Loucy (cell line): Measurements from ENCODE around the gene MAP3K21.

ENCODE experiments used
- H2AFZ ChIP-seq: fragments of 200-600 bp; sonication (generic); 2 replicates; pipeline ENCODE4 v1.6.0; 2016; ENCODE audit warnings: antibody characterized with exemption, mild to moderate bottlenecking, low read length, moderate library complexity
- H3F3A ChIP-seq: fragments of 200-600 bp; 2 replicates; pipeline ENCODE4 v1.6.0; 2016; ENCODE audit warnings: antibody characterized with exemption, low read depth, mild to moderate bottlenecking
- H3K27me3 ChIP-seq: fragments of 200-600 bp; sonication (generic); 2 replicates; pipeline ENCODE4 v1.6.1; 2014; ENCODE audit warnings: low read length, mild to moderate bottlenecking; ENCODE audit not compliant: insufficient read depth, poor library complexity, severe bottlenecking
- H3K36me3 ChIP-seq: fragments of 200-600 bp; sonication (generic); 2 replicates; pipeline ENCODE4 v1.6.1; 2016; ENCODE audit warnings: low read length; ENCODE audit not compliant: insufficient read depth
- H3K4me1 ChIP-seq: fragments of 200-600 bp; sonication (generic); 2 replicates; pipeline ENCODE4 v1.5.1; 2014; ENCODE audit warnings: low read length, mild to moderate bottlenecking; ENCODE audit not compliant: insufficient read depth, poor library complexity, severe bottlenecking
- H3K4me2 ChIP-seq: fragments of 200-600 bp; sonication (generic); 2 replicates; pipeline ENCODE4 v1.6.0; 2014; ENCODE audit warnings: antibody characterized with exemption, low read length, low read depth, mild to moderate bottlenecking; ENCODE audit not compliant: poor library complexity, severe bottlenecking
- H3K4me3 ChIP-seq: fragments of 200-600 bp; sonication (generic); 2 replicates; pipeline ENCODE4 v1.5.1; 2014; ENCODE audit warnings: low read length, mild to moderate bottlenecking, mixed read lengths; ENCODE audit not compliant: poor library complexity, severe bottlenecking
- H3K79me2 ChIP-seq: fragments of 200-600 bp; sonication (generic); 2 replicates; pipeline ENCODE4 v1.6.1; 2014; ENCODE audit warnings: low read length; ENCODE audit not compliant: insufficient read depth
- H3K9ac ChIP-seq: fragments of 200-600 bp; sonication (generic); 2 replicates; pipeline ENCODE4 v1.6.0; 2014; ENCODE audit warnings: mild to moderate bottlenecking, low read depth, low read length, moderate library complexity; ENCODE audit not compliant: poor library complexity, severe bottlenecking
- H3K9me2 ChIP-seq: fragments of 200-600 bp; sonication (generic); replicated peaks from 2 replicates; pipeline ENCODE4 v1.6.1; 2016; ENCODE audit warnings: low read depth, low read length, mixed read lengths
- H3K9me3 ChIP-seq: fragments of 200-600 bp; sonication (generic); 2 replicates; pipeline ENCODE4 v1.6.1; 2014; ENCODE audit warnings: mild to moderate bottlenecking, antibody characterized with exemption, low read length, low read depth; ENCODE audit not compliant: insufficient read depth
- H4K20me1 ChIP-seq: fragments of 200-600 bp; sonication (generic); 2 replicates; pipeline ENCODE4 v1.6.0; 2014; ENCODE audit warnings: antibody characterized with exemption, low read length, mild to moderate bottlenecking; ENCODE audit not compliant: insufficient read depth, poor library complexity, severe bottlenecking
- CTCF ChIP-seq: fragments of 200-600 bp; sonication (generic); conservative IDR thresholded peaks from 2 replicates; pipeline ENCODE4 v1.5.1; 2014; ENCODE audit warnings: mild to moderate bottlenecking, antibody characterized with exemption, low read length
- EZH2phosphoT487 ChIP-seq: fragments of 200-600 bp; IDR thresholded peaks from 2 replicates; pipeline ENCODE4 v1.6.1; 2018; ENCODE audit warnings: antibody characterized with exemption, mild to moderate bottlenecking, moderate library complexity, borderline replicate concordance

Gene MAP3K21

GRCh38 chr1:233347338-233347737 lies 19.8 kb downstream of the MAP3K21 start:
- Histone ChIP-seq H3K4me3 (no peak overlapping the region), H3K9ac (no peak overlapping the region), H3K9me2 (no peaks in the 10 kb centered on the region), H3K4me1 (no peaks in the 10 kb centered on the region), H3K36me3 (peaks cover 6% of the 10 kb centered on the region; the same call in 1 of the 2 replicates), H2AFZ (no peak overlapping the region), H3K9me3 (no peaks in the 10 kb centered on the region), H3K79me2 (no peaks in the 10 kb centered on the region), H4K20me1 (no peaks in the 10 kb centered on the region), H3K4me2 (no peak overlapping the region), H3F3A (no peaks in the 10 kb centered on the region), H3K27me3 (no peaks in the 10 kb centered on the region)
- TF ChIP-seq CTCF, result no peak
- no peak for TF ChIP-seq EZH2phosphoT487

- Histone ChIP-seq H3F3A (no peaks in the 10 kb centered on the region), H3K79me2 (no peaks in the 10 kb centered on the region), H3K9me2 (no peaks in the 10 kb centered on the region), H2AFZ (no peak overlapping the region), H3K4me2 (no peak overlapping the region), H3K4me1 (no peaks in the 10 kb centered on the region), H3K4me3 (no peak overlapping the region), H3K9ac (no peak overlapping the region), H3K27me3 (no peaks in the 10 kb centered on the region), H3K36me3 (peaks cover 11% of the 10 kb centered on the region; the same call in 1 of the 2 replicates), H3K9me3 (no peaks in the 10 kb centered on the region), H4K20me1 (no peaks in the 10 kb centered on the region)
- TF ChIP-seq EZH2phosphoT487 (no peak), CTCF (no peak)
Observed at GRCh38 chr1:233349137-233349536, 21.6 kb downstream of the MAP3K21 start.

GRCh38 chr1:233354983-233355382 lies 27.5 kb downstream of the MAP3K21 start:
- H3F3A ChIP-seq, result no peaks in the 10 kb centered on the region
- H3K9me3 ChIP-seq, result no peaks in the 10 kb centered on the region
- H3K9me2 ChIP-seq, result no peaks in the 10 kb centered on the region
- H3K4me3 ChIP-seq, result no peak overlapping the region
- H3K4me1 ChIP-seq, result no peaks in the 10 kb centered on the region
- H3K4me2 ChIP-seq, result no peak overlapping the region
- H3K27me3 ChIP-seq, result no peaks in the 10 kb centered on the region
- peaks cover 18% of the 10 kb centered on the region; the same call in 1 of the 2 replicates for H3K36me3 ChIP-seq
- no peak overlapping the region for H3K9ac ChIP-seq
- no peak overlapping the region for H2AFZ ChIP-seq
- TF ChIP-seq EZH2phosphoT487, result no peak
- no peak for TF ChIP-seq CTCF
- no peaks in the 10 kb centered on the region for H4K20me1 ChIP-seq
- H3K79me2 ChIP-seq, result no peaks in the 10 kb centered on the region
